SHP77 treated with DMSO at 0.1 percent for 48 hours (cell line): Measurements from ENCODE around the gene FKBP4.
A peak's percentile ranks its signal among the peaks of the same experiment; 100 is the strongest.

Experiments
- DNase-seq: peaks from one replicate; lab custom pipeline; 2025; lab: John Stamatoyannopoulos, UW

Gene FKBP4

GRCh38 chr12:2779281-2779680 lies 15.5 kb upstream of the FKBP4 start:
- no peak for DNase-seq

- no peak for DNase-seq
Measured at GRCh38 chr12:2783936-2784600, 10.7 kb upstream of the FKBP4 start.

DNA sequence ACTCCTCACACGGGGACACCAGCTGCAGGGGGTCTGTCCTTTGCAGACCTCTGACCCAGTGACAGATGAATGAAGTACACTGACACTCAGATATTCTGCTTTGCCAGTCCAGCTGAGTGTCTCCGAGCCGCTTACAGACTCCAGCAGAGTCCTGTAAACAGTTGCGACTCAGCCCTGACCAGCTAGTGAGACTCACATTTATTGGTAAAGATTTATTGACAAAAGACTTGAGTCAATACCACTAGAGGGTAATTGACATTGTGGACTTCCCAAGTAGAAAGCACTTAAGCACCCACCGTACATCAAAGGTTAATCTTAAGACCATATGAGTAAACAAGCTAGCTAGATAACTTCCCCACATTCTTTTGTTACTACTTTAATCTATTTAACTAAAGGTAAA lies 9.8 kb upstream of the FKBP4 start:
- no peak for DNase-seq

GRCh38 chr12:2791089-2791488 lies 3.7 kb upstream of the FKBP4 start:
- no peak for DNase-seq

- no peak for DNase-seq
Measured at GRCh38 chr12:2792671-2793500, 1.9 kb upstream of the FKBP4 start.

GRCh38 chr12:2793561-2793960 lies 1.2 kb upstream of the FKBP4 start:
- no peak for DNase-seq

- DNase-seq = no peak
Measured at GRCh38 chr12:2794191-2794735, 507 bp upstream of the FKBP4 start.

DNA sequence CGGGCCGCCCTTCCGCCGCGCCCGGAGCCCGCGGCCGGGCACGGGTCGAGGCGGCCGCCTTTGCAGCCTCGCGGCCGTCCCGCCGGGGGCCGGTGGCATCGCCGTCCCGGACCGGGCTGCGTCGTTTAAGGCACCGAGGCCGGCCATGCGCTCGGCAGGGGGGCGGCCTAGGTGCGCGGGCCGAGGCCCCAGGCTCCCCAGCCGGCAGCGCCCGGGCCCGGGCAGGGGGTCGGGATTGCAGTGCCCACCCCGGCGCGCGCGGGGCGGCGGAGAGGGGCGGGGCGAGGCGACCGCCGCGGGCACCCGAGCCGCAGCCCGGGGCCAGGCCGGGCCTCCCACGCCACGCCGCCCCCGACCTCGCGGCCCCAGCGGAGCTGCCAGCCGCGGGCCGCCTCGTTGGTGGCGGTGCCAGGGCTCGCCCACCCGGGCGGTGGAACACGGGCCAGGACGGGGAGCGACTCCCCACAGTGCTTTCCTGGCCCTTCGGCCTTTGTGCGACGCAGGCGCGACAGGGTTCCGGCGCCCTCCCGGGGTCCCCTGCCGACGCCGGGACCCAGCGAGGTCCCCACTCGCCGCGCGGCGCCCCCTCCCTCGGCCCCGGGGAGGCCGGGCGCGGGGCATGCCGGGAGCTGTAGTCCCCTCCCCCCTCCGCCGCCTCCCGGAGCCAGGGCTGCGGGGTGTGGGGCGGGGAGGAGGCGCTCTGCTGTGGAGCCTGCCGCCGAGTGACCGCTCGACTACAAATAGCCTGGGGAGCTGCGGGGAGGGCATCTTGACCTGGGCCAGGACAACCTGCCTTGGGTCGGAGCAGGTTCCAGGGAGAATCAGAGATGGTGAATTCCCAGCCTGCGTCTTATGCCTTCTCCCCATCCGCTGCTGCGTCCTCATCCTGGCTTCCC lies 769 bp downstream of the FKBP4 start:
- no peak for DNase-seq

- no peak for DNase-seq
Measured at GRCh38 chr12:2796187-2796666, 1.5 kb downstream of the FKBP4 start.

DNA sequence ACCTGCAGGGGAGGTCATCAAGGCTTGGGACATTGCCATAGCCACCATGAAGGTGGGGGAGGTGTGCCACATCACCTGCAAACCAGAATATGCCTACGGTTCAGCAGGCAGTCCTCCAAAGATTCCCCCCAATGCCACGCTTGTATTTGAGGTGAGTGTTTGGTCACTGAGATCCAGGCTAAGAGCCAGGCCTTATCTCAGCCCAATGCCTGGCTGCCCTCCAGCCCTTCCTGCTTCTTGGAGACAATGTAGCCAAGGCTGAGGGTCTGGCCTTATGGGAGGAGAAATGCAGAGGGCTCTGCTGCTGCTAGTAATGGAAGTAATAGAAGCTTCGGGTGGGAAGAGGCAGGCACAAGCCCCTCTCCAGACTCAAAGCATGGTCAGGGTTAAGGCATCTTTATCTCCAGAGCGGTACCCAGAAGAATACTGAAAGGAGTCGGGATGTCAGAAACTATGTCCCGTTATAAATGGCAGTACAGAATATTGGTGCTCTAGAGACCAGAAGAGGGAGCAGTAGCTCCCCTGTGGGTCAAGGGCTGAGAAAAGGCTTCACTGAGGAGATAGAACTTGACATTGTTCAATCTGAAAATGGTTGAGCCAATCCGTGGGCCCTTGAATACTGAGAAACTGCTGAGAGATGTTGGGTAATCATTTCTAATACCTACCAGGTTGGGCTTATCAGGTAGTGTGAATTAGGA lies 3.1 kb downstream of the FKBP4 start:
- no peak for DNase-seq

DNA sequence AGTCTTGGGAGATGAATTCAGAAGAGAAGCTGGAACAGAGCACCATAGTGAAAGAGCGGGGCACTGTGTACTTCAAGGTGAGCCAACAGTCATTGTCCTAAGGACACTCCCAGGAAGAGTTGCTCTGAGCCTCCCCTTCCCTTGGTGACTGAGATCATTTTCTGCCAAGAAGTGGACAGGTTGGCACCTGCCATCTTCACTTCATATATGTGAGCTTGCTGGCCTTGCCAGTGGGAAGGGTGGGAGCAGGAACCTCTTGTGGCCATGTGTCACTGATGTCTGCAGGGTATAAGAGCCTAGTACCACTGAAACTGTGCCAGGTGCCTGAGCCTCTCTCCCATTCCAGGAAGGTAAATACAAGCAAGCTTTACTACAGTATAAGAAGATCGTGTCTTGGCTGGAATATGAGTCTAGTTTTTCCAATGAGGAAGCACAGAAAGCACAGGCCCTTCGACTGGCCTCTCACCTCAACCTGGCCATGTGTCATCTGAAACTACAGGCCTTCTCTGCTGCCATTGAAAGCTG lies 5.3 kb downstream of the FKBP4 start:
- DNase-seq = no peak

DNA sequence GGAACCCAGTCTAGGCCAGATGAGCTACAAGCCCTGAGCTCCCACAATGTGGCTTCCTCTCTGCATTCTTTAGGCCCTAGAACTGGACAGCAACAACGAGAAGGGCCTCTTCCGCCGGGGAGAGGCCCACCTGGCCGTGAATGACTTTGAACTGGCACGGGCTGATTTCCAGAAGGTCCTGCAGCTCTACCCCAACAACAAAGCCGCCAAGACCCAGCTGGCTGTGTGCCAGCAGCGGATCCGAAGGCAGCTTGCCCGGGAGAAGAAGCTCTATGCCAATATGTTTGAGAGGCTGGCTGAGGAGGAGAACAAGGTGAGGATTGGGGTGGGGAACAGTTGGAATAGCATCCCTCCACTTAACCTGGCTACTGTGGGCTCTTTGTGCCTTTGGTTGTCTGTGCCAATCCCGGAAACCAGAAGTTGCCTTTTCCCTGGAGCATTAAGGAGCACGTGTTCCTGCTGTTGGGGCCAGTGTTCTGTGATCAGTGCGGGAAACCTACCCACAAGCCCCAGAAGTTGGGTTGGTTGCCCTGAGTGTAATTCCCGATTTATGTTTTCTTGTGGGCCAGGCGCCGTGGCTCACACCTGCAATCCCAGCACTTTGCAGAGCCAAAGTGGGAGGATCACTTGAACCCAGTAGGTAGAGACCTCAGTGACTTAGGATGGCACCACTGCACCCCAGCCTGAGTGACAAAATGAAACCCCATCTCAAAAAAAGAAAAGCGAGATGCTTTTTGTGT lies 6.4 kb downstream of the FKBP4 start:
- DNase-seq = no peak

- DNase-seq = no peak
Measured at GRCh38 chr12:2803635-2804392, 9.0 kb downstream of the FKBP4 start.

GRCh38 chr12:2804393-2805142 lies 9.8 kb downstream of the FKBP4 start:
- no peak for DNase-seq

GRCh38 chr12:2805143-2805520 lies 10.4 kb downstream of the FKBP4 start:
- DNase-seq = no peak

- no peak for DNase-seq
Measured at GRCh38 chr12:2806700-2807099, 11.9 kb downstream of the FKBP4 start.

DNA sequence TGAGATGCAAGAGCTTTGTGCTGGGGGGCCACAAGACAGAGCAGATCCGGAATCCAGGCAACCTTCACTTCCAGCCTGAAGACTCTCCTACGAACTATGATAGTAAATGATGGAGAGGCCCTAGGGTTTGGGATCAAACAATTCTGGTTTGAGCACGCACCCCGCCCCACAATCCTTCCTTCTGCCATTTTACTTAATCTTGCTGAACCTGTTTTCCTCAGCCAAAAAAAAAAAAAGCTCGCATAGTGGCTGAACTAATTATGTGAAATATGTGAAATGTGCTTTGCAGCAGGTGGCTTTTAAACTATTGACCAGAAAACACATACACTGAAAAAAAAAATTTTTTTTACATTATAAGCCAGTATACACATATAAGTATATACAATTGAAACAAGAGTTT lies 17.0 kb downstream of the FKBP4 start:
- no peak for DNase-seq

DNA sequence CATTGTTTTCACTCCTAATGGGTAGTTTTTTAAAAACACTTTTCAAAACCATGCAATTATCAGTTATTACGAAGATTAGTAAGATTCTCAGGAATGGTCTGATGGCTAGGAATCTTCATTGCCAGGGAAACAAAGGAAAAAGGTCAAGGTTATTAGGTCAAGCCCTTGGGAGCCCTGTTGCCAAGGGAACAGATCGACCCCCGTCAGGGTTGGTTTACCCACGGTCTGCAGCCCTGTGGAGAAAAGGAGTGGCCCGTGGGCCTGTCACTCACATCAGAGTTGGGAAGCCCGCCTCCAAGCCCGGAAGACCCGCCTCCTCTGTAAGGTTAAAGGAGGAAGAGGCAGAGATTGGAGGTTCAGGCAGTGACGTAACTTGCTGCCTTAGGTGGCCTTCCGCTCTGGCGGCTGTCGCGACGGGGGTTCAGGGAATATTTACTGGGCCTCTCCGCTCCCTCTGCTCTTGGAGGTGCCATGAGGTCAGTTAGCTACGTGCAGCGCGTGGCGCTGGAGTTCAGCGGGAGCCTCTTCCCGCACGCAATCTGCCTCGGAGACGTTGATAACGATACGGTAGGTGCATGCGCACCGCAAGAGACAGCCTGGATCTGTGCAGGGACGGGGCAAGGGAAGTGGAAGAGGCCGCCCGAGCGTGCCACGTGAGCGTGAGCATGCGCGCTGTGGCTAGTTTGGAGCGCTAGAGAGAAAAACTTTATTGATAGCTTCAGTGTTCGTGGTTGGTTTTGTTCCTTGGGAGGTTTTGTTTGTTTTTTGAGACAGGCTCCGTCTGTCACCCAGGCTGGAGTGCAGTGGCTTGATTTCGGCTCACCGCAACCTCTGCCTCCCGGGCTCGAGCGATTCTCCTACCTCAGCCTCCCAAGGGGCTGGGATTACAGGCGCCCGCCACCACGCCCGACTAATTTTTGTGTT lies 17.8 kb downstream of the FKBP4 start, which contains the start of gene ITFG2:
TSS of gene ITFG2 (plus strand) at position 379 of the 924 bp plus-strand sequence. CDS start at position 472, 93 bp downstream.
- DNase-seq = peak; percentile 76
